Activated T-helper 17 cell treated with anti-CD3 and anti-CD28 coated beads, Interleukin-2, amount 50 U/mL, for 72 hours (primary cell): ENCODE data around the gene SMLR1. TPM values are rescaled to one million over a fixed set of nuclear protein-coding genes. Genes with fewer than 3 reads are reported as not detected.

Experiments used
- ATAC-seq: fragments of 150-1000 bp; cut with Tn5 transposase; replicated peaks from 2 replicates; pipeline ENCODE4 v1.10.0; 2021; ENCODE audit warnings: mild to moderate bottlenecking, moderate library complexity
- H3K27ac Mint-ChIP-seq: one replicate; pipeline ENCODE4 v1.8.0; 2022; ENCODE audit warnings: mixed read lengths
- H3K27me3 Mint-ChIP-seq: one replicate; pipeline ENCODE4 v1.8.0; 2022; ENCODE audit warnings: mixed read lengths
- H3K36me3 Mint-ChIP-seq: one replicate; pipeline ENCODE4 v1.8.0; 2022; ENCODE audit warnings: low read depth, mild to moderate bottlenecking, mixed read lengths
- H3K4me1 Mint-ChIP-seq: one replicate; pipeline ENCODE4 v1.8.0; 2022; ENCODE audit warnings: mixed read lengths
- H3K4me3 Mint-ChIP-seq: one replicate; pipeline ENCODE4 v1.8.0; 2022; ENCODE audit warnings: mild to moderate bottlenecking, mixed read lengths
- H3K9me3 Mint-ChIP-seq: one replicate; pipeline ENCODE4 v1.8.0; 2022; ENCODE audit warnings: mixed read lengths
- total RNA-seq, 2 donors: library from RNA; stranded (reverse); gene quantifications; one replicate each; pipeline ENCODE4 v1.2.3, GENCODE V29; 2022

SMLR1 gene
- total RNA-seq, 2 donors from 2014 or later = not detected

DNA sequence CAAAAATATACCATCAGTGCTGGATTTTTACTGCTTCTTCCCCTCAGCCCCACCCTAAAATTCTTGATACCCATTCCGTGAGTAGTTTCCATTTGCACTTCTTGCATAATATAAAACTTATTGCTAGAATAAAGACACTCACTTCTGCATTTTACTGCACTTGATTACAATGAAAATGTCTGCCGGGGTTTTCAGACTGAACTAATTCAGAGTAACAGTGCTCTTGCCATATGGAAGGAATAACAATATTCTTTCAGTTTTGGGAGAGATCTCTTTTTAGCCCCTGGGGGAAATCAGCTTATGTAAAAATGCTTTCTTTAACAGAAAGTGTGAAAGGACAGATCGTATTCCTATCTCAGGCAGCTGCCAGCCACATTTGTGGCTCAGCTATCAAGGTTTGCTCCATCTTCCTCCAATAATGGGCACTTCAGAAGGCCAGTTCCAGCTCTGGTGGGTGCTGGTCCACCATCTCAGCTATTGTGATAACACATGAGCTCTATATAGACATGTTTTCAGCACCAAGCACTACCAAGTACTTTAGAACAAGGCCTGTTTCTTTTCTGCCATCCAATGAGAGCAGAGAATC, 8.9 kb downstream of the SMLR1 start:
- Mint-ChIP-seq H3K27ac (no peak overlapping the region), H3K4me1 (no peaks in the 10 kb centered on the region), H3K9me3 (no peaks in the 10 kb centered on the region), H3K4me3 (no peak overlapping the region), H3K36me3 (peaks cover 4% of the 10 kb centered on the region), H3K27me3 (no peaks in the 10 kb centered on the region)
- no peak for ATAC-seq

DNA sequence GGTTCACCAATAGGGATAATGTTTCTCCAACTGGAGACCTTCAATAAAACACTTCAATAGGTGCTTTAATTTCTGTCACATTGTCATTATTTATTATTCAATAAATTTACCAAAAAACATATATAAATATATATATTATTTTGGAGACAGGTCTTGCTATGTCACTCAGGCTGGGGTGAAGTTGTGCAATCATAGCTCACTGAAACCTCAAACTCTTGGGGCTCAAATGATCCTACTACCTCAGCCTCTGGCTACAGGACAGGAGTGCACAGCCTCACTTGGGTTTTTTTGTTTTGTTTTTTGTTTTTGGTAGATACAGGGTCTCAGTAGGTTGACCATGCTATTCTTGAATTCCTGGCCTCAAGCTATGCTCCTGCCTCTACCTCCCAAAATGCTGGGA, 9.9 kb downstream of the SMLR1 start:
- Mint-ChIP-seq H3K4me1 (no peaks in the 10 kb centered on the region), H3K36me3 (peaks cover 4% of the 10 kb centered on the region), H3K4me3 (no peak overlapping the region), H3K27me3 (no peaks in the 10 kb centered on the region), H3K9me3 (no peaks in the 10 kb centered on the region), H3K27ac (no peak overlapping the region)
- ATAC-seq = no peak

DNA sequence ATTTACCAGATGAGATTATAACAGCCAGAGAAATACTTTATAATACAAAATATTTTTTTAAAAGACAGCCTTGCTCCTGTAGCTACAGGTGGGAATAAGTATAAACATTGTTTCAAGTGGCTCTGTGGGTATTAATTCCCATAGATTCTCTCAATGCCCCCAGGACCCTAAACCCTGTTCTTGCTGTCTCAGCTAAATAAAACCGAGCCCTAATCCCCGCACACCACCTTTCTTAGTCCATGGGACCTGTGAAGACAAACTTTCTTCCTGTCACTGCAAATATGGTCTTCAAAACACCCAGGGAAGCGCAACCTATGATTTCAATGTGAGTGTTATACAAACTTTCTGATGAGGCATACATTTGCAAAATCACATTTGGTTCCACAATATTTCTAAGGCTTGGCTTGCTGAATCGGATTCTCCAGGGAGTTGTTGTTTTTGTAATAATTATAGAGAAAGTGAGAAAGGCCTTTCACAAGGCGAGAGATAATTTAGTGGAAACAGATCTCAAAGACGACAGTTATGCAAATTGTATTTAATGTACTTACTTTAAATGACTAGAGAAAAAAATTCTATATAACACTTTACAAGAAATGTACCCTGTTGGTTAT, 11.1 kb downstream of the SMLR1 start:
- ATAC-seq = no peak
- H3K36me3 Mint-ChIP-seq = peaks cover 4% of the 10 kb centered on the region
- no peak overlapping the region for H3K4me3 Mint-ChIP-seq
- H3K9me3 Mint-ChIP-seq = no peaks in the 10 kb centered on the region
- no peak overlapping the region for H3K27ac Mint-ChIP-seq
- no peaks in the 10 kb centered on the region for H3K27me3 Mint-ChIP-seq
- no peaks in the 10 kb centered on the region for H3K4me1 Mint-ChIP-seq

DNA sequence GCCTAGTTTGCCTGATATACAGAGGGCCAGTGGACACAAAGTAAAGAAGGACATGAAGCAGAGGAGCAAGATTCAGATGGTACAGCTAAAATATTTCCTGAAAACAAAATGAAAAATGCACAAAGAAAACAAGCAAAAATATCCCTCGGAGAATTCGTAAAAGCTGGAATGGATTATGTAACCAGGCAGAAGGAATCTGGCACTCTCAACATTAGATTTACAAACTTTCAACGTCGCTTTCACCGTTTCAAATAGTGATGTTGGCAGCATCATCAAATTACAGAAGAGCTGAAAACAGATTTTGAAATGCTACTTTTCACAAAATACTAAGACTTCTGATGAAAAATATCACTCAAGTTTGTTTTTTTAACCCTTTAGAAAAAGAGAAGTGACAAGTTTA, 11.7 kb downstream of the SMLR1 start:
- no peak for ATAC-seq
- Mint-ChIP-seq H3K36me3 (peaks cover 4% of the 10 kb centered on the region), H3K27me3 (no peaks in the 10 kb centered on the region), H3K27ac (no peak overlapping the region), H3K4me3 (no peak overlapping the region), H3K4me1 (no peaks in the 10 kb centered on the region), H3K9me3 (no peaks in the 10 kb centered on the region)

DNA sequence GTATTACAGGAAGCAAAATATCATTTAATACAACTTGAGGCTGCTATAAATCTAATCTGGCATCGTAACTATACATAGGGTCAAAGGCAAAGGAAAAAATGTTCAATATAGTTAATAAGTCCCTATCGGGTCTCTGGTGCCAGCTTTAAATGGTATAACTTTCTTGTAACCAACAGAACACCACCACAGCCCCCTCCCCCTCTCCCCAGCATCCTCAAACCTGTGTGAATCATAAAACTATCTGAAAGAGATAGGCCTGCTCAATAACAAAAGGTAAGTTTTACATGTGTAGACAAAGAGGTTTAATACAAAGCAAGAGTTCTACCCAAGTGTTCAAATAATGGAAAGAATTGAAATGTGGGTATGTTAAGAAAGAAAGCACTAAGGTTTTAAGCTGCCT, 12.2 kb downstream of the SMLR1 start:
- Mint-ChIP-seq H3K4me3 (no peak overlapping the region), H3K27me3 (no peaks in the 10 kb centered on the region), H3K36me3 (peaks cover 4% of the 10 kb centered on the region), H3K4me1 (no peaks in the 10 kb centered on the region), H3K9me3 (no peaks in the 10 kb centered on the region), H3K27ac (no peak overlapping the region)
- ATAC-seq = no peak

DNA sequence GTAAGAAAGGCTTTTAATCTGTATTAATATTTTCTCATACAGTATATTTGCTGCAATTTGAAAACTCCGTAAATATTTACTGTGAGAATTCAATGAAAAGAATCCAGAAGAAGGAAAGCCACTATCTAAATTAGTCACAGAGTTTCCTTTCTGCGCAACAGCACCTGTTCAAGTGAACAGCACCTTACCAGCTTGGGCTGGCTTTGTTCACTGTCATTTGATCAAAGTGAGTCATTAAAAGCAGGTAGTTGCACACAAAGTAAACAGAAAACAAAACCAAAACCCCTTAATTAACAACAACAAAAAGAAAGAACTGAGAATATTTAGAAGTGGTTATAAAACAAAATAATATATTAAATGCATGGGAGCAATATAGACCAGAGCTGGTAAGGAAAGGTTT, 12.8 kb downstream of the SMLR1 start:
- no peak overlapping the region for H3K4me3 Mint-ChIP-seq
- no peaks in the 10 kb centered on the region for H3K9me3 Mint-ChIP-seq
- no peak for ATAC-seq
- H3K36me3 Mint-ChIP-seq = peaks cover 4% of the 10 kb centered on the region
- no peak overlapping the region for H3K27ac Mint-ChIP-seq
- H3K4me1 Mint-ChIP-seq = no peaks in the 10 kb centered on the region
- no peaks in the 10 kb centered on the region for H3K27me3 Mint-ChIP-seq

DNA sequence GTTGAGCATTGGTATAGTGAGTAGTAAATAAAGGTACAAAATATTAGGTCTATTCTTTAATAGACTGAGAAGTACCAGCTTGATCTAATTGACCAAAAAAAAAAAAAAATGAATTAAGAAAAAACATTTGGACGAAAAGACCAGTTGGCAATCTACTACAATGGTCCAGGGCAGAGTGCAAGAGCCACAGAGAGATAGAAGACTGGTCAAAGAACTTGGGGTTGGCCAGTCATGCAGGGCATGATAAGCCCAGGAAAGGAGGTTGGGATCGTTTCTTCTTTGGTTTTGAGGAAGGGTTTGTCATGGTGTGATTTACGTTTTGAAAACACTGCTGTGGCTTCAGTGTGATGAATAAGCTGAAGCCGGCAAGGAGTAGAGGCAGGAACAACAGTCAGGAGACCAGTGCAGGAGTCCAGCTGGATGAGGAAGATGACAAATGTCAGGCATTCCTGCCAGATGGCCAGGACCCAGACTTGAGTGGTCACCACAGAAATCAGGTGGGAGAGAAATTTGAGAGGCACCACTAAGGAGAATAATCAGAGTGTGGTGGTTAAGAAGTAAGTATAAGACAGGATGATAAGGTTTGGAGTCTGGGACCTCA, 14.0 kb downstream of the SMLR1 start:
- Mint-ChIP-seq H3K4me1 (no peaks in the 10 kb centered on the region), H3K27me3 (no peaks in the 10 kb centered on the region), H3K36me3 (peaks cover 4% of the 10 kb centered on the region), H3K4me3 (no peak overlapping the region), H3K9me3 (no peaks in the 10 kb centered on the region), H3K27ac (no peak overlapping the region)
- ATAC-seq = no peak

DNA sequence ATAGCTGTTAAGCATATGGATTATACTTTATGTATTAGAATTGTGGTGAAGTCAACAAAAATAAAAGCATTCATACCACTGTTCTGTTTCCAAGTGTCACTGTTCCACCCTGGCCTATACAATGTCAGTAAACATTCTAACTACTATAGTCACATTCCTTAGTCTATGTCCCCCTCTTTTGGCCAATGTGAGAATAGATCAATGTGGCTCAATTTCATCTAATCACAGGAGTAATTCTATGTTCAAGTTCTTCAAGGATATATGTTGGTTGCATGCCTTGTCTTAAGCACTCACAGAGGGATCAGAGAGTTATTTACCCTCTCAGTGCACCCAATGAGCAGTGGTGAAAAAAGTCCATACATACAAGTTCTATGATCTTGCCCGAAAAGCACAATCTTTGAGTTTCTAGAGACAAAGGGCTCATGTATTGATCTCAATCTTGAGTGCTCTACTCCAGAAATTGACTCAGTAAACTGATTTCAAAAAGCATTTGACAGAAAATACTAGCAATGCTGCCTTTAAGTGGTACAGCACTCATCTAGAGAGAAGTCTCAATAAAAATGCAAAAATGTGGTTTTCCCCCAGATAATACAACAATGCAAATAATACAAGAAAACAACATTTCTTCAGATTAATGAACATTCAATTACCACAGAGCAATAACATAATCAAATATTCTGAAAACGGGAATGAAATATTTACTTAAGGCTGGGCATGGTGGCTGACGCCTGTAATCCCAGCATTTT, 16.5 kb downstream of the SMLR1 start:
- H3K27me3 Mint-ChIP-seq = no peaks in the 10 kb centered on the region
- ATAC-seq = peak; percentile 52
- H3K4me1 Mint-ChIP-seq = no peaks in the 10 kb centered on the region
- H3K36me3 Mint-ChIP-seq = peaks cover 2% of the 10 kb centered on the region
- H3K27ac Mint-ChIP-seq = no peak overlapping the region
- H3K9me3 Mint-ChIP-seq = no peaks in the 10 kb centered on the region
- H3K4me3 Mint-ChIP-seq = no peak overlapping the region

DNA sequence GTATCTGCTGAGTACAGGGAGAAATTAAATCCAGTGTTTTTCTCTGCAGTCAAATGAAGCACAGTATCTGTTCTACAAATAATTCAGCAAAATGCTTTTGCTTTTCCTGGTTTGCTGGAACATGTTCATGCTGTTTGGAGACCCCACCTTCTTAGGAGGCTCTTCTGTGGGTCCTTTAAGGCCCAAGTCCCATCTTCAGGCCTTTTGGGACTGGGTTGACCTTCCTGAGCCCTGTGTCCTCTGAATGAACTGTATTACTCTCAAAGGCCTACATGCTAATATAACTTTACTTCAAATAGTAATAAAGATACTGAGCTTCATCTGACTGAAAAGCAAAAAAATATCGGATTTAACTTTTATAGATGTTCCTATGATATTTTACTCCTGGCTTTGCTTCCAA, 19.3 kb downstream of the SMLR1 start:
- H3K4me3 Mint-ChIP-seq = no peak overlapping the region
- no peaks in the 10 kb centered on the region for H3K36me3 Mint-ChIP-seq
- H3K9me3 Mint-ChIP-seq = no peaks in the 10 kb centered on the region
- no peak for ATAC-seq
- H3K27ac Mint-ChIP-seq = no peak overlapping the region
- no peaks in the 10 kb centered on the region for H3K4me1 Mint-ChIP-seq
- no peaks in the 10 kb centered on the region for H3K27me3 Mint-ChIP-seq

DNA sequence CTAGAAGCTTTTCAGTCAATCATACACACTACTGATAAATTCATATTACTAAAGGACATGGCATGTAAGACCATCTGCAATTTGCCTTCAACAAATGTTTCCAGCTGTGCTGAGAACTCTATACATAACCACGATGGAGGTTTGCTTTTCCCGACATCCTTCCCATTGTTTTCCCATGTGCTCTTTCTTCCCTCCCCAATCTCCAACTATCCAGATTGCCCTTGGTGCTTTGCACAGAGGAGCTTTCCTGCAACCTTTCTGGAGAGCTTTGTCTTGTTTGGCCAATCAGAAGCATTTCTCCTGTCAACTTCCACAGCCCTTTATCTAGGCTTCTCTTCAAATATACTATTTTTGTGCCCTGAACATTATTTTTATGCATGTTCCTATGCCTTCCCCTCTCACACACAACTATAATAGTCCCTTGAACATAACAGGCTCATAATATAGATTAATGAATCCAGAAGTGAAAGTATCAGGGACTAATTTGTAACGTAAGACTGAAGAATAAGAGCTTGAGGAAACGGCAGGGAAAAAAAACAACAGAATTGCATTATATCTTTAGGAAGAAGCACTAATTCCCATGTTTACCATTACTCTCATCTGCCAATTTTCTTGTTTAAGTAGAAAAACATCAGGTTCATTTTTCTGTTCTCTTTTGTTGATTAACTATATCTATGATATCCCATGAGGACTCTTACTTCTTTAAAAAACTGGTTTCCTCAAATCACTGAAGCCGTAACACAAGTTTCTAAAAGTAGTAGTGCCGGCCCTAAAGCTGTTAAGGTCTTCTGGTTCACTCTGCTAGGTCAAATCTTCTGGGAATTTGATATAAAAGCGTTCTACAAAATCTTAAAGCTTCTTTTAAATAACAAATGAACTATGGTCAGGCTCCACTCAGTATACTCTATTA, 20.1 kb downstream of the SMLR1 start:
- Mint-ChIP-seq H3K36me3 (no peaks in the 10 kb centered on the region), H3K9me3 (no peaks in the 10 kb centered on the region), H3K4me3 (no peak overlapping the region), H3K27me3 (no peaks in the 10 kb centered on the region), H3K27ac (no peak overlapping the region), H3K4me1 (no peaks in the 10 kb centered on the region)
- no peak for ATAC-seq

DNA sequence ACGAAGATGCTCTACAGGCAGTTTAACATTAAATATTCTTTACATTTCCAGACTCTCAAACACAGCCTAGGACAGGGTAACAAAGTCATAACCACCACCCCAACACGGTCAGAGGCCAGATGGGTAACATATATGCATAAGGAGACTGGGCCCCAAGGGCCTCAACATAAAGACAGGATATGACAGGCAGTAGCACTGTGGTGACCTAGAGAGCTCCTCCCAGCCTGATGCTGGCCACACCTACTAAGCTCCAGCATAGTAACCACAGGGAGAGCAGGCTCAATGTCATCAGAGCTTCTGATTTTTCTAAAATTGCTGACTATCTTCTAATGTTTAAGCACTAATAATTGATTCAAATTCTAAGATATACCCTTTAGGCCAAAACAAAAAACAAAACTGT, 21.7 kb downstream of the SMLR1 start:
- Mint-ChIP-seq H3K9me3 (no peaks in the 10 kb centered on the region), H3K4me3 (no peak overlapping the region), H3K27me3 (no peaks in the 10 kb centered on the region), H3K4me1 (no peaks in the 10 kb centered on the region), H3K27ac (no peak overlapping the region), H3K36me3 (no peaks in the 10 kb centered on the region)
- ATAC-seq = peak; percentile 97

DNA sequence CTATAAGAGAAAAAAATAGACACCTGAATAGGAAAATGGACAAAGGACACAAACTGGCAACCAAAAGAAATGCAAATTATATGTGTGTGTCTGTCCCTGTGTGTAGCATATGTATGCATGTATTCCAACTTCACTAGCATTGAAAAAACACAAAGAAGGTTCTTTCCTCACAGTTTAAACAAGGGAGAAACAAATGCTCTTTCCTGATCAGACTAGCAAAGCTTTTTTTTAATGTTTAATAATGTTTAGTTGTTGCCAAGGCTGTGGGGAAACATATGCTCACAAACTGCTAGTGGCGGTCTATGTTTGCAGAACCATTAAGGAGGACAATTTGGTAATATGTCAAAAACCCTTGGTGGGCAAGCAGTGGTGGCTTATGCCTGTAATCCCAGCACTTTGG, 22.4 kb downstream of the SMLR1 start:
- H3K4me1 Mint-ChIP-seq = no peaks in the 10 kb centered on the region
- H3K27me3 Mint-ChIP-seq = no peaks in the 10 kb centered on the region
- no peaks in the 10 kb centered on the region for H3K9me3 Mint-ChIP-seq
- no peak for ATAC-seq
- H3K27ac Mint-ChIP-seq = no peak overlapping the region
- no peak overlapping the region for H3K4me3 Mint-ChIP-seq
- H3K36me3 Mint-ChIP-seq = no peaks in the 10 kb centered on the region

DNA sequence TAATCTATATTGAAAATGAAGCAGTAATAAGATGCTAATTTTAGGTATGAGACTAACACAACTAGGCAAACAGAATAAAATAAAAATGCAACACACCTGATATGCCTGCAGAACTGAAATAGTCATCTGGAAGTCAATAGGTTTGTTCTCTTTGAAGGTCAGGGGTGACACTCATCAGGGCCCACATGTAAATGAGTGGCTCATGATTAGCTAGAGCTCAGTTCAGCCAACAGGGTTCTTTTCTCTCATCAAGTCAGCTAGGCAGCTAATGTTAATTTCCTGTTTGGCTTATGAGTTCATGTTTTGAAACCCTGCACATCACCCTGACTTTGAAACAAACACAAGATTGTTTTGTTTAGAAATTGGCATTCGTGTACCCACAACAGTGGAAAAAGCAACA, 23.8 kb downstream of the SMLR1 start:
- Mint-ChIP-seq H3K27ac (peak overlapping the region; percentile 41), H3K27me3 (no peaks in the 10 kb centered on the region), H3K4me1 (no peaks in the 10 kb centered on the region), H3K36me3 (no peaks in the 10 kb centered on the region), H3K9me3 (no peaks in the 10 kb centered on the region), H3K4me3 (no peak overlapping the region)
- peak; percentile 60 for ATAC-seq

DNA sequence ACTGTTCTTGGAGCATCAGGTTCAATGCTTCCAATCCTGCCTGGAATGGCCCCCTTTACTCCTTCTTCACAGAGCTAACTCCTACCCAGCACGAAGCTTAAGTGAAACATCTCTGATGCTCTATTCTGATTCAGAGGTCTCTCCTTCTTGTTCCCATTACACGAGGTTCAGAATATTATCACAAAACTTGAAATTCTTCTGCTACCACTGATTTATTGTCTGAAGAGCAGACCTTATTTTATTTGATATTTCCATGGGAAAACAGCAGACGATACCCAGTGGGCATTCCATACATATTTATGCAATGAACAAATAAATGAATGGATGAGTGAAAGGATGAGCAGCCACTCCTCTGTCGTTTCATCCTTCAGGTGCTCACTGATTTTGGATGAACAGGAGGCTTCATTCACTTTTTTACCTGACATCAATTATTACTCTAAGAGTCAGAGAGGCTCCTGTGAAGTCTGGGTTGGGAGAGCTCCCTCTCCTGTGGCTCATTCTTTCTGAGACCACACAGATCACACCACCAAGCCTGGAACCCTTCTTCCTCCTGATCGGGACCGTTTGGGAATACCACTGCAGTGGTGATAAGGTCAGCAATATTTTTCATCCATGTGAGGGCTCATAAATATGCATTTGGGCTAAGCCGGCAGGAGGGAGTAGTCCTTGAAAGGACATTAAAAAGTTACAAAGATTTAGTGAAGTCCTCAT, 25.8 kb downstream of the SMLR1 start:
- Mint-ChIP-seq H3K4me3 (no peak overlapping the region), H3K36me3 (no peaks in the 10 kb centered on the region), H3K4me1 (no peaks in the 10 kb centered on the region), H3K9me3 (no peaks in the 10 kb centered on the region), H3K27ac (no peak overlapping the region), H3K27me3 (no peaks in the 10 kb centered on the region)
- ATAC-seq = no peak
